ENCODE measurements around the gene NYAP2.

The NYAP2 gene

GRCh38 chr2:225464346-225465025 lies 65.0 kb downstream of the NYAP2 start:
- H3K36me3 ChIP-seq (ENCODE audit: control insufficient read depth, insufficient read depth, low read length): no peaks in the 10 kb centered on the region
- no peaks in the 10 kb centered on the region for H3K9me3 ChIP-seq (ENCODE audit: control insufficient read depth, low read length)
- H3K4me3 ChIP-seq (ENCODE audit: low read length): no peak overlapping the region
- H3K27me3 ChIP-seq (ENCODE audit: control insufficient read depth, insufficient read depth, low read length): no peaks in the 10 kb centered on the region
- H3K4me1 ChIP-seq (ENCODE audit: control insufficient read depth, insufficient read depth, low read length): peaks cover 18% of the 10 kb centered on the region
- H3K9ac ChIP-seq (ENCODE audit: low read length): no peak overlapping the region

- no peaks in the 10 kb centered on the region for H3K36me3 ChIP-seq (ENCODE audit: control insufficient read depth, insufficient read depth, low read length)
- no peak overlapping the region for H3K9ac ChIP-seq (ENCODE audit: low read length)
- H3K9me3 ChIP-seq (ENCODE audit: control insufficient read depth, low read length): no peaks in the 10 kb centered on the region
- H3K4me1 ChIP-seq (ENCODE audit: control insufficient read depth, insufficient read depth, low read length): peaks cover 18% of the 10 kb centered on the region
- no peak overlapping the region for H3K4me3 ChIP-seq (ENCODE audit: low read length)
- H3K27me3 ChIP-seq (ENCODE audit: control insufficient read depth, insufficient read depth, low read length): no peaks in the 10 kb centered on the region
These were observed 66.3 kb downstream of the NYAP2 start for GRCh38 chr2:225465827-225466226.

- Histone ChIP-seq H3K36me3 (ENCODE audit: control insufficient read depth, insufficient read depth, low read length) (no peaks in the 10 kb centered on the region), H3K27me3 (ENCODE audit: control insufficient read depth, insufficient read depth, low read length) (no peaks in the 10 kb centered on the region), H3K4me3 (ENCODE audit: low read length) (no peak overlapping the region), H3K9me3 (ENCODE audit: control insufficient read depth, low read length) (no peaks in the 10 kb centered on the region), H3K9ac (ENCODE audit: low read length) (no peak overlapping the region), H3K4me1 (ENCODE audit: control insufficient read depth, insufficient read depth, low read length) (peaks cover 23% of the 10 kb centered on the region)
These were observed 67.5 kb downstream of the NYAP2 start for GRCh38 chr2:225466891-225467604.

- no peaks in the 10 kb centered on the region for H3K36me3 ChIP-seq (ENCODE audit: control insufficient read depth, insufficient read depth, low read length)
These were observed 68.6 kb downstream of the NYAP2 start for GRCh38 chr2:225468131-225468530.

GRCh38 chr2:225471039-225471438 lies 71.5 kb downstream of the NYAP2 start:
- no peaks in the 10 kb centered on the region for H3K36me3 ChIP-seq (ENCODE audit: control insufficient read depth, insufficient read depth, low read length)
- H3K27me3 ChIP-seq (ENCODE audit: control insufficient read depth, insufficient read depth, low read length): no peaks in the 10 kb centered on the region
- H3K4me1 ChIP-seq (ENCODE audit: control insufficient read depth, insufficient read depth, low read length): peaks cover 23% of the 10 kb centered on the region
- no peak overlapping the region for H3K4me3 ChIP-seq (ENCODE audit: low read length)
- no peaks in the 10 kb centered on the region for H3K9me3 ChIP-seq (ENCODE audit: control insufficient read depth, low read length)
- H3K9ac ChIP-seq (ENCODE audit: low read length): no peak overlapping the region

More at GRCh38 chr2:225468131-225468530, 68.6 kb downstream of the NYAP2 start:
- peaks cover 23% of the 10 kb centered on the region for H3K4me1 ChIP-seq (ENCODE audit: control insufficient read depth, insufficient read depth, low read length)
- no peaks in the 10 kb centered on the region for H3K9me3 ChIP-seq (ENCODE audit: control insufficient read depth, low read length)
- H3K4me3 ChIP-seq (ENCODE audit: low read length): no peak overlapping the region
- H3K27me3 ChIP-seq (ENCODE audit: control insufficient read depth, insufficient read depth, low read length): no peaks in the 10 kb centered on the region
- H3K9ac ChIP-seq (ENCODE audit: low read length): no peak overlapping the region

GRCh38 chr2:225471482-225471881 lies 72.0 kb downstream of the NYAP2 start:
- Histone ChIP-seq H3K4me3 (ENCODE audit: low read length) (no peak overlapping the region), H3K27me3 (ENCODE audit: control insufficient read depth, insufficient read depth, low read length) (no peaks in the 10 kb centered on the region), H3K4me1 (ENCODE audit: control insufficient read depth, insufficient read depth, low read length) (peaks cover 22% of the 10 kb centered on the region), H3K9ac (ENCODE audit: low read length) (no peak overlapping the region), H3K9me3 (ENCODE audit: control insufficient read depth, low read length) (no peaks in the 10 kb centered on the region), H3K36me3 (ENCODE audit: control insufficient read depth, insufficient read depth, low read length) (no peaks in the 10 kb centered on the region)

- Histone ChIP-seq H3K9me3 (ENCODE audit: control insufficient read depth, low read length) (no peaks in the 10 kb centered on the region), H3K27me3 (ENCODE audit: control insufficient read depth, insufficient read depth, low read length) (no peaks in the 10 kb centered on the region), H3K4me3 (ENCODE audit: low read length) (no peak overlapping the region), H3K4me1 (ENCODE audit: control insufficient read depth, insufficient read depth, low read length) (peaks cover 16% of the 10 kb centered on the region), H3K36me3 (ENCODE audit: control insufficient read depth, insufficient read depth, low read length) (no peaks in the 10 kb centered on the region), H3K9ac (ENCODE audit: low read length) (no peak overlapping the region)
These were observed 72.7 kb downstream of the NYAP2 start for GRCh38 chr2:225472161-225472560.

- Histone ChIP-seq H3K9me3 (ENCODE audit: control insufficient read depth, low read length) (no peaks in the 10 kb centered on the region), H3K27me3 (ENCODE audit: control insufficient read depth, insufficient read depth, low read length) (no peaks in the 10 kb centered on the region), H3K4me3 (ENCODE audit: low read length) (no peak overlapping the region), H3K36me3 (ENCODE audit: control insufficient read depth, insufficient read depth, low read length) (no peaks in the 10 kb centered on the region), H3K4me1 (ENCODE audit: control insufficient read depth, insufficient read depth, low read length) (no peaks in the 10 kb centered on the region), H3K9ac (ENCODE audit: low read length) (no peak overlapping the region)
These were observed 79.9 kb downstream of the NYAP2 start for GRCh38 chr2:225479386-225479785.

- H3K9me3 ChIP-seq (ENCODE audit: control insufficient read depth, low read length): no peaks in the 10 kb centered on the region
- no peaks in the 10 kb centered on the region for H3K27me3 ChIP-seq (ENCODE audit: control insufficient read depth, insufficient read depth, low read length)
- no peak overlapping the region for H3K9ac ChIP-seq (ENCODE audit: low read length)
- no peaks in the 10 kb centered on the region for H3K4me1 ChIP-seq (ENCODE audit: control insufficient read depth, insufficient read depth, low read length)
- H3K4me3 ChIP-seq (ENCODE audit: low read length): no peak overlapping the region
- H3K36me3 ChIP-seq (ENCODE audit: control insufficient read depth, insufficient read depth, low read length): no peaks in the 10 kb centered on the region
These were observed 85.2 kb downstream of the NYAP2 start for GRCh38 chr2:225484751-225485150.

GRCh38 chr2:225486236-225486635 lies 86.7 kb downstream of the NYAP2 start:
- Histone ChIP-seq H3K4me1 (ENCODE audit: control insufficient read depth, insufficient read depth, low read length) (no peaks in the 10 kb centered on the region), H3K36me3 (ENCODE audit: control insufficient read depth, insufficient read depth, low read length) (no peaks in the 10 kb centered on the region), H3K9ac (ENCODE audit: low read length) (no peak overlapping the region), H3K27me3 (ENCODE audit: control insufficient read depth, insufficient read depth, low read length) (no peaks in the 10 kb centered on the region), H3K9me3 (ENCODE audit: control insufficient read depth, low read length) (no peaks in the 10 kb centered on the region), H3K4me3 (ENCODE audit: low read length) (no peak overlapping the region)

- Histone ChIP-seq H3K9ac (ENCODE audit: low read length) (no peak overlapping the region), H3K36me3 (ENCODE audit: control insufficient read depth, insufficient read depth, low read length) (no peaks in the 10 kb centered on the region), H3K9me3 (ENCODE audit: control insufficient read depth, low read length) (no peaks in the 10 kb centered on the region), H3K27me3 (ENCODE audit: control insufficient read depth, insufficient read depth, low read length) (no peaks in the 10 kb centered on the region), H3K4me1 (ENCODE audit: control insufficient read depth, insufficient read depth, low read length) (no peaks in the 10 kb centered on the region), H3K4me3 (ENCODE audit: low read length) (no peak overlapping the region)
These were observed 88.4 kb downstream of the NYAP2 start for GRCh38 chr2:225487878-225488416.

GRCh38 chr2:225488743-225489142 lies 89.2 kb downstream of the NYAP2 start:
- Histone ChIP-seq H3K36me3 (ENCODE audit: control insufficient read depth, insufficient read depth, low read length) (no peaks in the 10 kb centered on the region), H3K4me3 (ENCODE audit: low read length) (no peak overlapping the region), H3K4me1 (ENCODE audit: control insufficient read depth, insufficient read depth, low read length) (no peaks in the 10 kb centered on the region), H3K9me3 (ENCODE audit: control insufficient read depth, low read length) (no peaks in the 10 kb centered on the region), H3K9ac (ENCODE audit: low read length) (no peak overlapping the region), H3K27me3 (ENCODE audit: control insufficient read depth, insufficient read depth, low read length) (no peaks in the 10 kb centered on the region)

All from mucosa of stomach (tissue), 1 donor.